DMS53 (cell line): ENCODE results near the gene CACNA1H.

Experiments used
- DNase-seq: peaks from one replicate; lab custom pipeline; 2025; lab: John Stamatoyannopoulos, UW

The CACNA1H gene

DNA sequence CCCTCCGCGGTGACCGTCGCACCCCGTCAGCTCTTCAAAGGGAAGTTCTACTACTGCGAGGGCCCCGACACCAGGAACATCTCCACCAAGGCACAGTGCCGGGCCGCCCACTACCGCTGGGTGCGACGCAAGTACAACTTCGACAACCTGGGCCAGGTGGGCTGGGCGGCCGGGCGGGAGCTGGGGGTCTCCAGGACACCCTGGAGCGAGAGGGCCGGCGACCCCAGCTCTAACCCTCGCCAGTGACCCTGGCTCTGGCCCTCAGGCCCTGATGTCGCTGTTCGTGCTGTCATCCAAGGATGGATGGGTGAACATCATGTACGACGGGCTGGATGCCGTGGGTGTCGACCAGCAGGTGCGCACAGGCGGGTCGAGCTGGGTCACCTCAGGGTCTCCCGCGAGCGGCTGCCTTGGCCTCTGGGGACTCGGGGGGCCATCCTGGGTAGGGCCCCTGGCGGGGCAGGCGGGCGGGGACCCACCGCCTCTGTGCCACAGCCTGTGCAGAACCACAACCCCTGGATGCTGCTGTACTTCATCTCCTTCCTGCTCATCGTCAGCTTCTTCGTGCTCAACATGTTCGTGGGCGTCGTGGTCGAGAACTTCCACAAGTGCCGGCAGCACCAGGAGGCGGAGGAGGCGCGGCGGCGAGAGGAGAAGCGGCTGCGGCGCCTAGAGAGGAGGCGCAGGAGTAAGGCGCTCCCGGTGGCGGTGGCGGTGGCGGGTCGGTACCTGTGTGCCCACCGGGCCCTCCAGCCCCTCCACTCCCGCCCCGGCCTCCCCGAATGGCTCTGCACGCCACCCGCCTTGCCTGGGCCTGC, 58.8 kb downstream of the CACNA1H start:
- no peak for DNase-seq

- no peak for DNase-seq
These were observed 59.8 kb downstream of the CACNA1H start for GRCh38 chr16:1212616-1213194.

DNA sequence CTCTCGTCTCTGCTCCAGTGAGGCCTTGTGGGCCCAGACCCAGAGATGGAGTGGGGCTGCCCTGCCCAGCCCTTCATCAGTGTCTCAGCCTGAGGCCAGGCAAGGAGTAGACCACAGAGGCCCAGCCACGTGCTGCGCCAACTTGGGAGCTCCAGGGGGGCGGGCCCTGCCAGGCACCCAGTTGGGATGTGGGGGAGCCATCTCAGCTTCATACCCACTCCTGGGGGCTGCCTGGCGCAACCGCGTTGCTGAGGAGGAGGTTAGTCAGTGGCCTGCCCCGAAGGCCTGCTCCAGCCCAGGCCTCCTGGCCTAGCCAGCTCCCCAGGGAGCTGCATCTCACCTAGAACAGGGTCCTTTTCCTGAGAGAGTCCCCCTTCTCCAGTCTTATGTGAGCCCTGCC, 60.3 kb downstream of the CACNA1H start:
- DNase-seq, result no peak

- DNase-seq, result no peak
These were observed 61.0 kb downstream of the CACNA1H start for GRCh38 chr16:1213796-1214372.

GRCh38 chr16:1214719-1215118, 61.8 kb downstream of the CACNA1H start:
- DNase-seq, result no peak

GRCh38 chr16:1215574-1216295, 62.8 kb downstream of the CACNA1H start:
- no peak for DNase-seq

DNA sequence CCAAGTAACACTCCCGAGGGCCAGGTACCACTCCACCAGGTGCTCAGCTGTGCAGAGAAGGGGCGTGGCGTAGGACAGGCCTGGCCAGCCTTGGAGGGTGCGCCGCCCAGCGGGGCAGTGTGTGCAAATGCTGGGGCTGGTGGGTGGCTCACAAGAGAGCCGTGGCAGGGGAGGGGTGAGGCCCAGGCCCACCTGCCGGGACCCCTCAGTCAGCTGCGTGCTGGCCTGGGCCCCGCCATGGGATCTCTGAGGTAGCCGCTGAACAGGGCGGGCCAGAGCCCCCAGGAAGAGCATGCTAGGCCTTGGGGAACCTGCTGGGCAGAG, 63.4 kb downstream of the CACNA1H start:
- DNase-seq, result peak; percentile 35

GRCh38 chr16:1216681-1217400, 63.9 kb downstream of the CACNA1H start:
- no peak for DNase-seq

GRCh38 chr16:1217526-1217925, 64.6 kb downstream of the CACNA1H start:
- DNase-seq, result no peak

- no peak for DNase-seq
These were observed 65.4 kb downstream of the CACNA1H start for GRCh38 chr16:1218061-1218929.

GRCh38 chr16:1218930-1219611, 66.2 kb downstream of the CACNA1H start:
- DNase-seq, result no peak

- no peak for DNase-seq
These were observed 67.3 kb downstream of the CACNA1H start for GRCh38 chr16:1220098-1220728.

DNA sequence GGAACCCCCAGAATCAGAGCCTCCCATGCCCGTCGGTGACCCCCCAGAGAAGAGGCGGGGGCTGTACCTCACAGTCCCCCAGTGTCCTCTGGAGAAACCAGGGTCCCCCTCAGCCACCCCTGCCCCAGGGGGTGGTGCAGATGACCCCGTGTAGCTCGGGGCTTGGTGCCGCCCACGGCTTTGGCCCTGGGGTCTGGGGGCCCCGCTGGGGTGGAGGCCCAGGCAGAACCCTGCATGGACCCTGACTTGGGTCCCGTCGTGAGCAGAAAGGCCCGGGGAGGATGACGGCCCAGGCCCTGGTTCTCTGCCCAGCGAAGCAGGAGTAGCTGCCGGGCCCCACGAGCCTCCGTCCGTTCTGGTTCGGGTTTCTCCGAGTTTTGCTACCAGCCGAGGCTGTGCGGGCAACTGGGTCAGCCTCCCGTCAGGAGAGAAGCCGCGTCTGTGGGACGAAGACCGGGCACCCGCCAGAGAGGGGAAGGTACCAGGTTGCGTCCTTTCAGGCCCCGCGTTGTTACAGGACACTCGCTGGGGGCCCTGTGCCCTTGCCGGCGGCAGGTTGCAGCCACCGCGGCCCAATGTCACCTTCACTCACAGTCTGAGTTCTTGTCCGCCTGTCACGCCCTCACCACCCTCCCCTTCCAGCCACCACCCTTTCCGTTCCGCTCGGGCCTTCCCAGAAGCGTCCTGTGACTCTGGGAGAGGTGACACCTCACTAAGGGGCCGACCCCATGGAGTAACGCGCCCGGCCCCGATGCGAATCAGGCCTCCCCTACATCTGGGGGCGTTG, 68.1 kb downstream of the CACNA1H start:
- no peak for DNase-seq

DNA sequence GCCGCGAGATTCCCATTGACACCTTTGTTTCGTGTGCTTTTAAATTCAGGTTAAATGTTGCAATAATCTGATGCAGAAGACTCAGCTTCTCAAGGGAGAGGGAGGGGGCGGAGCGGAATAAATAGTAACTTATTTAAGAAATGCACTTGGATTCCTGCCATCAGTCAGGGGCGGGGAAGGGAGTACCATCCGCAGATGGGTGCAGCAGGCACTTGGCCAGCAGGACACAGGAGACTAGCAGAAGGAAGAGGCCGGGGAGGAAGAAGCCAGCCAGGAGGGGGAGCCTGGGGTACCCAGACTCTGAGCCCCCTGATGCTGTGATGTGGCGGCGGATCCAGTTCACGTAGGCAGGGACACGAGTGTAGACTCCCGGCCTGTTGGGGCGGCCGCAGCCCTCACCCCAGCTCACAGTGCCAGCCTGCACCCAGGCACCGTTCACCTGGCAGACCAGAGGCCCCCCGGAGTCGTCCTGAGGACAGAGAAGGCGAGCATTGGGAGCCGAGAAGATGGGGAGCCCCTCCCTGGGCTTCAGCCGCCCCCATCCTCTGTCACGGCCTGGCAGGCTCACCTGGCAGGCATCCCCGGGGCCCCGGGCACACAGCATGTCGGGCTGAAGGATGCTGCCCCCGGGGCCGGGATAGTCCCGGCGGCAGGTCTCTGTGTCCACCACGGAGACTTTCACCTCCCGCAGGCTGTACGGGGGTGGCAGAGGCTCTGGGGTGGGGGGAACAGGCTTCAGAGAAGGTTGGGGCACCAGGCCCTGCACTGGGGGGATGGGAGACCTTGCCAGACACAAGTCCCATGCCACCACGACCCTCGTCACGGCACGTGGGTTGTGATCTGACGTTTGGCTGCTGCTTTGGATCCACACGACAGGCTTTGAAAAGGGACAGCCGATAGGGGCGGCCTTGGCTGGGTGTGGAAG, 69.0 kb downstream of the CACNA1H start:
- DNase-seq, result no peak

GRCh38 chr16:1222553-1223354, 69.8 kb downstream of the CACNA1H start:
- no peak for DNase-seq

DNA sequence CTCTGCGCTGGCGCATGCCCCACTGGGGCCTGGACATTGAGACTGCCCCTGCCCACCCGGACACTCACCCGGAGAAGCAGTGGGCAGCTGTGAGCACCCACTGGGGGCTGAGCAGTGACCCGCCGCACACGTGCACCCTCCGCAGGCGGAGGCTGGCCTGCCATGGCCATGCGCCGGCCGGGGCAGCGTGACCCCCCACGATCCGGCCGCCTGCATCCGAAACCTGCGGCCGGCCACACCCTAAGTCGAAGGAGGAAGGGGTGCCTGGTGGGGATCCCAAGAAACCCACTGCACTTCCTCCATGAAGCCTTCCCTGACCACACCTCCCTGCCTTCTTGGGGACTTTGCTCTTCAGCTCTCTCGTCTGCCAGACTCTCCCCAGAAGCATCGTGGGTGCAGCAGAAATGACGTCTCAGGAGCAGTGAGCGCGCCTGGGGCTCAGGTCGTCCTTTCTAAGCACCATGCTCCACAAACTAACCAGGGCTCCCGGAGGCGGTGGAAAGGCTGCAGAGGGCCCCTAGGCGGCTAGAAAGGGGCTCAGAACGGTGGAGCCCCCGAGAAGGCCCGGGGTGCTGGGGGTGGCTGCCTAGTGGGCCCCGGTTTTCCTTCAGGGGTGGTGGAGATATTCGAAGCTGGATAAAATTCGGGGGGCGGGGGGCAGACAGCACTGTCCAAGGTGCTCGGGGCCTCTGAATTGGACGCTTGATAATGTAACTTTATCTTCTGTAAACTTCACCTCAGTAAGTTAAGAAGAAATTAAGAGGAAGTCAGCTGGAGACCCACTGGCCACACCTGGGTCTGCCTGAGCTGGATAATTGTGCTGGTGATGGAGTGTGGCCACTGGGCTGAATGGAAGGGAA, 70.7 kb downstream of the CACNA1H start:
- no peak for DNase-seq
